Neural cell (in vitro differentiated cells): ENCODE measurements around the gene ZDHHC9.

Experiments
- CTCF ChIP-seq: fragments of 450-650 bp; IDR thresholded peaks from 2 replicates; pipeline ENCODE4 v1.5.1; 2014; ENCODE audit warnings: antibody characterized with exemption, mild to moderate bottlenecking, moderate library complexity; ENCODE audit not compliant: poor library complexity, severe bottlenecking
- EZH2 ChIP-seq: fragments of 200-600, 300-800 bp; shearing (Covaris generic), sonication (generic); IDR thresholded peaks from 2 replicates; pipeline ENCODE4 v1.6.1; 2014; ENCODE audit warnings: antibody characterized with exemption, low read length, borderline replicate concordance, mild to moderate bottlenecking; ENCODE audit not compliant: insufficient read depth, poor library complexity, severe bottlenecking
- POLR2AphosphoS5 ChIP-seq: IDR thresholded peaks from 2 replicates; pipeline ENCODE4 v1.6.1; 2012
- RAD21 ChIP-seq: fragments of 450-650 bp; conservative IDR thresholded peaks from 2 replicates; pipeline ENCODE4 v1.6.1; 2014; ENCODE audit warnings: antibody characterized with exemption, mild to moderate bottlenecking, moderate library complexity
- SMC3 ChIP-seq: fragments of 450-650 bp; conservative IDR thresholded peaks from 2 replicates; pipeline ENCODE4 v1.6.1; 2014; ENCODE audit warnings: antibody characterized with exemption, mild to moderate bottlenecking, moderate library complexity; ENCODE audit not compliant: poor library complexity
- TAF1 ChIP-seq: IDR thresholded peaks from 2 replicates; pipeline ENCODE4 v1.6.1; 2012; ENCODE audit warnings: low read depth
- TF ChIP-seq, protein P1 (sequence below): IDR thresholded peaks from 2 replicates; pipeline ENCODE4 v1.6.1; 2012; ENCODE audit warnings: borderline replicate concordance

GRCh38 chrX:129760981-129761380 is 82.7 kb downstream of the ZDHHC9 start:
- TF ChIP-seq CTCF (no peak), EZH2 (no peak), POLR2AphosphoS5 (no peak), RAD21 (no peak), TAF1 (no peak), SMC3 (no peak)
- TF ChIP-seq, protein P1, sequence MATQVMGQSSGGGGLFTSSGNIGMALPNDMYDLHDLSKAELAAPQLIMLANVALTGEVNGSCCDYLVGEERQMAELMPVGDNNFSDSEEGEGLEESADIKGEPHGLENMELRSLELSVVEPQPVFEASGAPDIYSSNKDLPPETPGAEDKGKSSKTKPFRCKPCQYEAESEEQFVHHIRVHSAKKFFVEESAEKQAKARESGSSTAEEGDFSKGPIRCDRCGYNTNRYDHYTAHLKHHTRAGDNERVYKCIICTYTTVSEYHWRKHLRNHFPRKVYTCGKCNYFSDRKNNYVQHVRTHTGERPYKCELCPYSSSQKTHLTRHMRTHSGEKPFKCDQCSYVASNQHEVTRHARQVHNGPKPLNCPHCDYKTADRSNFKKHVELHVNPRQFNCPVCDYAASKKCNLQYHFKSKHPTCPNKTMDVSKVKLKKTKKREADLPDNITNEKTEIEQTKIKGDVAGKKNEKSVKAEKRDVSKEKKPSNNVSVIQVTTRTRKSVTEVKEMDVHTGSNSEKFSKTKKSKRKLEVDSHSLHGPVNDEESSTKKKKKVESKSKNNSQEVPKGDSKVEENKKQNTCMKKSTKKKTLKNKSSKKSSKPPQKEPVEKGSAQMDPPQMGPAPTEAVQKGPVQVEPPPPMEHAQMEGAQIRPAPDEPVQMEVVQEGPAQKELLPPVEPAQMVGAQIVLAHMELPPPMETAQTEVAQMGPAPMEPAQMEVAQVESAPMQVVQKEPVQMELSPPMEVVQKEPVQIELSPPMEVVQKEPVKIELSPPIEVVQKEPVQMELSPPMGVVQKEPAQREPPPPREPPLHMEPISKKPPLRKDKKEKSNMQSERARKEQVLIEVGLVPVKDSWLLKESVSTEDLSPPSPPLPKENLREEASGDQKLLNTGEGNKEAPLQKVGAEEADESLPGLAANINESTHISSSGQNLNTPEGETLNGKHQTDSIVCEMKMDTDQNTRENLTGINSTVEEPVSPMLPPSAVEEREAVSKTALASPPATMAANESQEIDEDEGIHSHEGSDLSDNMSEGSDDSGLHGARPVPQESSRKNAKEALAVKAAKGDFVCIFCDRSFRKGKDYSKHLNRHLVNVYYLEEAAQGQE: no peak
